CD14-positive monocyte (primary cell): Measurements from ENCODE around the gene KBTBD12. TPM values are rescaled to one million over a fixed set of nuclear protein-coding genes. Genes with fewer than 3 reads are reported as not detected.

ENCODE experiments used
- DNase-seq, 3 donors: peaks; one replicate each; pipeline ENCODE4 v3.0.0-alpha.2; 2011 to 2022
- H2AFZ ChIP-seq: 2 replicates; pipeline ENCODE4 v1.6.0; 2012; ENCODE audit warnings: mild to moderate bottlenecking, low read depth, low read length, inconsistent platforms; ENCODE audit not compliant: insufficient read depth, poor library complexity, severe bottlenecking
- H3K27ac ChIP-seq, 2 donors: 1 replicate in 1 of 2; 2 replicates in 1 of 2; pipeline ENCODE4 v1.5.1; 2012 to 2013; ENCODE audit warnings: low read length in 2 of 2, control low read depth in 1 of 2, inconsistent platforms in 1 of 2, low read depth in 1 of 2, mild to moderate bottlenecking in 1 of 2
- H3K27me3 ChIP-seq, 2 donors: one replicate each; pipeline versions ENCODE4 v1.6.0 to v1.6.1; 2011 to 2013; ENCODE audit warnings: low read length in 2 of 2; ENCODE audit not compliant: control insufficient read depth in 2 of 2, insufficient read depth in 2 of 2
- H3K36me3 ChIP-seq, 2 donors: replicated peaks in 1 of 2; 1 replicate in 1 of 2; 2 replicates in 1 of 2; pipeline versions ENCODE4 v1.5.1 to v1.6.1; 2012 to 2013; ENCODE audit warnings: low read length in 2 of 2, control low read depth in 1 of 2, inconsistent platforms in 1 of 2, mild to moderate bottlenecking in 1 of 2; ENCODE audit not compliant: insufficient read depth in 2 of 2, control insufficient read depth in 1 of 2
- H3K4me1 ChIP-seq, 2 donors: 1 replicate in 1 of 2; 2 replicates in 1 of 2; pipeline versions ENCODE4 v1.5.1 to v1.6.1; 2012 to 2013; ENCODE audit warnings: low read length in 2 of 2, control low read depth in 1 of 2, inconsistent platforms in 1 of 2, mild to moderate bottlenecking in 1 of 2, moderate library complexity in 1 of 2; ENCODE audit not compliant: insufficient read depth in 2 of 2, control insufficient read depth in 1 of 2
- H3K4me2 ChIP-seq: replicated peaks from 2 replicates; pipeline ENCODE3; 2012; ENCODE audit warnings: low read length, moderate library complexity, mild to moderate bottlenecking; ENCODE audit not compliant: poor library complexity, severe bottlenecking; ENCODE audit errors: extremely low read depth
- H3K4me3 ChIP-seq, 3 experiments: fragments of 200-600 bp in 1 of 3; sonication (generic) in 1 of 3; replicated peaks in 1 of 3; 1 replicate in 2 of 3; 2 replicates in 1 of 3; pipeline ENCODE4 v1.5.1; 2011 to 2013; ENCODE audit warnings: low read length in 3 of 3, mild to moderate bottlenecking in 3 of 3, control low read depth in 2 of 3, low read depth in 2 of 3, inconsistent platforms in 1 of 3, moderate library complexity in 1 of 3
- H3K79me2 ChIP-seq: 2 replicates; pipeline ENCODE4 v1.6.0; 2012; ENCODE audit warnings: mild to moderate bottlenecking, control low read depth, inconsistent platforms, low read length, moderate library complexity; ENCODE audit not compliant: insufficient read depth
- H3K9ac ChIP-seq: 2 replicates; pipeline ENCODE4 v1.6.0; 2017; ENCODE audit warnings: low read length, mild to moderate bottlenecking; ENCODE audit not compliant: insufficient read depth, poor library complexity, severe bottlenecking
- H3K9me3 ChIP-seq, 2 donors: replicated peaks in 1 of 2; 1 replicate in 1 of 2; 2 replicates in 1 of 2; pipeline versions ENCODE4 v1.5.1 to v1.6.1; 2012 to 2013; ENCODE audit warnings: low read length in 2 of 2, control low read depth in 1 of 2; ENCODE audit not compliant: control insufficient read depth in 1 of 2, insufficient read depth in 1 of 2
- H4K20me1 ChIP-seq: 2 replicates; pipeline ENCODE4 v1.6.0; 2012; ENCODE audit warnings: mild to moderate bottlenecking, low read length, control low read depth, moderate library complexity; ENCODE audit not compliant: insufficient read depth
- H3K27ac Mint-ChIP-seq, 7 donors: one replicate each; pipeline ENCODE4 v1.8.0; 2020; ENCODE audit warnings: mild to moderate bottlenecking in 7 of 7, mixed read lengths in 7 of 7, moderate library complexity in 6 of 7, inconsistent platforms in 2 of 7
- H3K27me3 Mint-ChIP-seq, 3 donors: one replicate each; pipeline ENCODE4 v1.8.0; 2021 to 2022; ENCODE audit warnings: low read depth in 3 of 3, mild to moderate bottlenecking in 3 of 3, mixed read lengths in 3 of 3, moderate library complexity in 3 of 3, inconsistent platforms in 1 of 3
- H3K36me3 Mint-ChIP-seq, 2 donors: one replicate each; pipeline ENCODE4 v1.8.0; 2020; ENCODE audit warnings: mixed read lengths in 2 of 2, inconsistent platforms in 1 of 2, mild to moderate bottlenecking in 1 of 2
- H3K4me1 Mint-ChIP-seq: one replicate; pipeline ENCODE4 v1.8.0; 2020; ENCODE audit warnings: mild to moderate bottlenecking, mixed read lengths
- H3K4me3 Mint-ChIP-seq, 2 donors: one replicate each; pipeline ENCODE4 v1.8.0; 2020; ENCODE audit warnings: mild to moderate bottlenecking in 2 of 2, mixed read lengths in 2 of 2, moderate library complexity in 1 of 2
- H3K9me3 Mint-ChIP-seq, 7 donors: one replicate each; pipeline ENCODE4 v1.8.0; 2020 to 2022; ENCODE audit warnings: mixed read lengths in 7 of 7, mild to moderate bottlenecking in 6 of 7, moderate library complexity in 6 of 7, inconsistent platforms in 2 of 7
- WGBS: methylation state at CpG from one replicate; pipeline ENCODE4 v1.1.5; 2013; ENCODE audit warnings: missing lambda C conversion rate; ENCODE audit not compliant: insufficient coverage; 5-methylcytosine and 5-hydroxymethylcytosine counted together
- intact Hi-C, 2 donors: fragments of 100-400 bp; cut with micrococcal nuclease; formaldehyde crosslinking; loops; one replicate each; pipeline versions ENCODE4 v1.15.0 to v1.15.1; 2023
- polyA plus RNA-seq, 3 donors: library from polyadenylated mRNA; depleted of rRNA in 1 of 3; unstranded in 2 of 3; stranded (reverse) in 1 of 3; fragments of 300-500 nt in 2 of 3; fragments of >200 nt in 1 of 3; fragmentation: Illumina TruSeq in 2 of 3; gene quantifications; 1 replicate in 2 of 3; 2 replicates in 1 of 3; pipeline ENCODE4 v1.2.3, GENCODE V29; 2012 to 2021
- TF ChIP-seq, protein P1 (sequence below): fragments of 200-600 bp; IDR thresholded peaks from one replicate; pipeline ENCODE4 v1.8.0; 2022; ENCODE audit warnings: antibody characterized with exemption, mild to moderate bottlenecking

KBTBD12 gene
- polyA plus RNA-seq, 3 donors = not detected

DNA sequence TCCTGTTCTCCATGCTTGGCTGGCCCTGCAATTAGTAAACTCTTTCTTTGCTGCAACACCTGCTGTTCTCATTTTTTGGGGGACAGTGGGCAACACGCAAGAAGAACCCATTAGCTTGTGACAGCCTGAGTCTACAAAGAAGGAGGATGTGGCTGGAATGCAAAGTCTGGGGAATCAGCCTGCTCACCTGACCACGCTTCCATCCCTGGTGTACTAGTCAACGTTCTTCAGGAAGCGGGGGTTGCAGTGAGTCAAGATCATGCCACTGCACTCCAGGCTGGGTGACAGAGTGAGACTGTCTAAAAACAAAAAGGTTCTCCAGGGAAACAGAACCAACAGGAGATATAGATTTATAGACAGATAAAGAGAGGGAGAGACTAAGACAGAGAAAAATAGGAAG is 27.7 kb upstream of the KBTBD12 start:
- intact Hi-C loops = no loop called here
- Histone ChIP-seq H3K36me3 (no peaks in the 10 kb centered on the region), H3K4me2 (no peak overlapping the region), H3K4me1 (no peaks in the 10 kb centered on the region), H3K4me3 (no peak overlapping the region), H3K9ac (no peak overlapping the region), H3K9me3 (peaks cover 21 to 22% of the 10 kb centered on the region in 2 donors), H3K79me2 (no peaks in the 10 kb centered on the region), H4K20me1 (no peaks in the 10 kb centered on the region), H2AFZ (no peak overlapping the region), H3K27me3 (no peaks in the 10 kb centered on the region), H3K27ac (no peak overlapping the region)
- Mint-ChIP-seq H3K9me3 (peaks cover 11 to 27% (median 20%) of the 10 kb centered on the region in 7 donors), H3K27me3 (peaks cover 0 to 2% (median 0%) of the 10 kb centered on the region in 3 donors), H3K27ac (no peak overlapping the region), H3K4me1 (no peaks in the 10 kb centered on the region), H3K36me3 (peaks cover 0 to 3% of the 10 kb centered on the region in 2 donors), H3K4me3 (no peak overlapping the region)
- 64% methylated on average over 4 of the region's 4 CpGs for WGBS
- TF ChIP-seq, protein P1, sequence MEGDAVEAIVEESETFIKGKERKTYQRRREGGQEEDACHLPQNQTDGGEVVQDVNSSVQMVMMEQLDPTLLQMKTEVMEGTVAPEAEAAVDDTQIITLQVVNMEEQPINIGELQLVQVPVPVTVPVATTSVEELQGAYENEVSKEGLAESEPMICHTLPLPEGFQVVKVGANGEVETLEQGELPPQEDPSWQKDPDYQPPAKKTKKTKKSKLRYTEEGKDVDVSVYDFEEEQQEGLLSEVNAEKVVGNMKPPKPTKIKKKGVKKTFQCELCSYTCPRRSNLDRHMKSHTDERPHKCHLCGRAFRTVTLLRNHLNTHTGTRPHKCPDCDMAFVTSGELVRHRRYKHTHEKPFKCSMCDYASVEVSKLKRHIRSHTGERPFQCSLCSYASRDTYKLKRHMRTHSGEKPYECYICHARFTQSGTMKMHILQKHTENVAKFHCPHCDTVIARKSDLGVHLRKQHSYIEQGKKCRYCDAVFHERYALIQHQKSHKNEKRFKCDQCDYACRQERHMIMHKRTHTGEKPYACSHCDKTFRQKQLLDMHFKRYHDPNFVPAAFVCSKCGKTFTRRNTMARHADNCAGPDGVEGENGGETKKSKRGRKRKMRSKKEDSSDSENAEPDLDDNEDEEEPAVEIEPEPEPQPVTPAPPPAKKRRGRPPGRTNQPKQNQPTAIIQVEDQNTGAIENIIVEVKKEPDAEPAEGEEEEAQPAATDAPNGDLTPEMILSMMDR = no peak
- no peak for DNase-seq

GRCh38 chr3:127888156-127888555 is 26.9 kb upstream of the KBTBD12 start:
- no peak for DNase-seq
- Histone ChIP-seq H3K4me1 (no peaks in the 10 kb centered on the region), H3K4me2 (no peak overlapping the region), H3K27me3 (no peaks in the 10 kb centered on the region), H4K20me1 (no peaks in the 10 kb centered on the region), H3K27ac (no peak overlapping the region), H3K4me3 (no peak overlapping the region), H3K9me3 (peaks cover 21 to 22% of the 10 kb centered on the region in 2 donors), H3K79me2 (no peaks in the 10 kb centered on the region), H2AFZ (no peak overlapping the region), H3K9ac (no peak overlapping the region), H3K36me3 (no peaks in the 10 kb centered on the region)
- Mint-ChIP-seq H3K4me3 (no peak overlapping the region), H3K4me1 (no peaks in the 10 kb centered on the region), H3K27me3 (peaks cover 0 to 2% (median 2%) of the 10 kb centered on the region in 3 donors), H3K27ac (no peak overlapping the region), H3K36me3 (peaks cover 0 to 3% of the 10 kb centered on the region in 2 donors), H3K9me3 (peaks cover 15 to 31% (median 22%) of the 10 kb centered on the region in 7 donors)
- intact Hi-C loops = no loop called here
- TF ChIP-seq, protein P1 = no peak
- WGBS = 87% methylated on average over 3 of the region's 4 CpGs
